ENCODE measurements around the gene RNF141. TPM values are rescaled to one million over a fixed set of nuclear protein-coding genes. Genes with fewer than 3 reads are reported as not detected.
A peak's percentile ranks its signal among the peaks of the same experiment; 100 is the strongest.

The RNF141 gene
- total RNA-seq, 2 donors from 2014 or later: 20.2 to 23.1 TPM

GRCh38 chr11:10503777-10504480, 37.1 kb downstream of the RNF141 start:
- Histone ChIP-seq H3K27me3 (no peaks in the 10 kb centered on the region), H3K27ac (peak overlapping the region in 1 of 4 donors; percentile 62), H3K4me3 (no peak overlapping the region), H3K36me3 (replicated peaks in 1 of 2; ENCODE audit: insufficient read depth in 1 of 2, low read depth in 2 of 2) (peaks cover 0 to 6% of the 10 kb centered on the region in 2 donors), H3K4me1 (no peaks in the 10 kb centered on the region), H3K9me3 (no peaks in the 10 kb centered on the region)
- intact Hi-C loops (cut with DNase I): no loop called here
- ATAC-seq: no peak
- TF ChIP-seq POLR2A (IDR thresholded peaks at IDR 0.05): no peak
- TF ChIP-seq CTCF (IDR thresholded peaks at IDR 0.05): no peak
- WGBS, 2 donors: 76 to 90% methylated on average over 5 of the region's 5 CpGs
- DNase-seq: peak in 1 of 4 donors; percentile 37

- ATAC-seq: no peak
- H3K36me3 ChIP-seq (replicated peaks in 1 of 2; ENCODE audit: insufficient read depth in 1 of 2, low read depth in 2 of 2): peaks cover 0 to 6% of the 10 kb centered on the region in 2 donors
- 72 to 96% methylated on average over 2 of the region's 2 CpGs for WGBS, 2 donors
- no peaks in the 10 kb centered on the region for H3K27me3 ChIP-seq
- intact Hi-C loops (cut with DNase I): no loop called here
- no peak overlapping the region for H3K4me3 ChIP-seq
- no peaks in the 10 kb centered on the region for H3K9me3 ChIP-seq
- peak overlapping the region in 1 of 4 donors; percentile 62 for H3K27ac ChIP-seq
- DNase-seq: peak in 1 of 4 donors; percentile 46
- TF ChIP-seq POLR2A (IDR thresholded peaks at IDR 0.05): no peak
- no peak for TF ChIP-seq CTCF (IDR thresholded peaks at IDR 0.05)
- H3K4me1 ChIP-seq: no peaks in the 10 kb centered on the region
These were observed 37.8 kb downstream of the RNF141 start for GRCh38 chr11:10503221-10503620.

DNA sequence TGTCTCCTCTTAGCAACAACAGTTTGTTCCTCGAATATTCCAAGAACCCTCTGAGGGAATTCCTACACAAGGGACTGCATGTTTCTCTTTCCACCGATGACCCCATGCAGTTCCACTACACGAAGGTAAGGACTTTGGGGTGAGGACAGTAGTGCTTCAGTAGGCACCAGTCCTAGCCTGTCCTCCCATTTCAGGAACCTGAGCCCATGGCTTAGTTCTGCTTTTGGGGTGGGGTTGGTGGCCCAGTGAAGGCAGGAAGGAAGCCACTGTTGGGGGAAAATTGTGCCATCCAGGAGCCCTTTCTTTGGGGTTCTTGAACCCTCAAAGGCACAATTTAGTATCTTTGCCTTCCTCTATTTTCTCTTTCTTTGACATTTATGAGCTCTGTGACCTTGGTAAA, 38.2 kb downstream of the RNF141 start:
- no peaks in the 10 kb centered on the region for H3K9me3 ChIP-seq
- peak overlapping the region in 1 of 4 donors; percentile 62 for H3K27ac ChIP-seq
- no peaks in the 10 kb centered on the region for H3K27me3 ChIP-seq
- DNase-seq: peak in 1 of 4 donors; percentile 41
- ATAC-seq: no peak
- intact Hi-C loops (cut with DNase I): no loop called here
- 58 to 79% methylated on average over 3 of the region's 3 CpGs for WGBS, 2 donors
- H3K36me3 ChIP-seq (replicated peaks in 1 of 2; ENCODE audit: insufficient read depth in 1 of 2, low read depth in 2 of 2): peaks cover 0 to 6% of the 10 kb centered on the region in 2 donors
- H3K4me1 ChIP-seq: no peaks in the 10 kb centered on the region
- no peak overlapping the region for H3K4me3 ChIP-seq
- TF ChIP-seq CTCF (IDR thresholded peaks at IDR 0.05) (no peak), POLR2A (IDR thresholded peaks at IDR 0.05) (no peak)

GRCh38 chr11:10502065-10502680, 38.8 kb downstream of the RNF141 start:
- intact Hi-C loops (cut with DNase I): no loop called here
- Histone ChIP-seq H3K36me3 (replicated peaks in 1 of 2; ENCODE audit: insufficient read depth in 1 of 2, low read depth in 2 of 2) (peaks cover 0 to 6% of the 10 kb centered on the region in 2 donors), H3K4me3 (no peak overlapping the region), H3K4me1 (no peaks in the 10 kb centered on the region), H3K9me3 (no peaks in the 10 kb centered on the region), H3K27me3 (no peaks in the 10 kb centered on the region), H3K27ac (peak overlapping the region in 1 of 4 donors; percentile 62)
- TF ChIP-seq POLR2A (IDR thresholded peaks at IDR 0.05) (no peak), CTCF (IDR thresholded peaks at IDR 0.05) (no peak)
- ATAC-seq (no peak), DNase-seq (no peak)
- WGBS, 2 donors: 83 to 87% methylated on average over 6 of the region's 6 CpGs
